CD8-positive, alpha-beta memory T cell (primary cell): ENCODE results near the gene SORCS1. TPM values are rescaled to one million over a fixed set of nuclear protein-coding genes. Genes with fewer than 3 reads are reported as not detected.

Source experiments
- CTCF ChIA-PET: fragments of 350-600 bp; sonication (Branson Sonifier 250); formaldehyde crosslinking; loops from one replicate; lab custom pipeline; 2021; ENCODE audit warnings: antibody characterized with exemption; lab: Charles Lee
- POLR2A ChIA-PET: fragments of 350-600 bp; sonication (Branson Sonifier 250); formaldehyde crosslinking; loops from one replicate; lab custom pipeline; 2021; ENCODE audit warnings: antibody characterized with exemption; lab: Charles Lee
- DNase-seq, 5 donors: peaks; one replicate each; pipeline versions ENCODE4 v3.0.0 to v3.0.0-alpha.2; 2020 to 2022; ENCODE audit warnings: mixed read lengths in 1 of 5
- H3K27ac ChIP-seq: one replicate; pipeline ENCODE4 v1.7.0; 2013; ENCODE audit warnings: low read depth, mild to moderate bottlenecking, low read length, moderate library complexity
- H3K27me3 ChIP-seq: 2 replicates; pipeline ENCODE4 v1.7.0; 2013; ENCODE audit warnings: low read length, mild to moderate bottlenecking; ENCODE audit not compliant: insufficient read depth, poor library complexity, severe bottlenecking
- H3K36me3 ChIP-seq: 2 replicates; pipeline ENCODE4 v1.7.0; 2013; ENCODE audit warnings: mild to moderate bottlenecking, low read length, moderate library complexity; ENCODE audit not compliant: insufficient read depth
- H3K4me1 ChIP-seq: 2 replicates; pipeline ENCODE4 v1.7.0; 2013; ENCODE audit warnings: mild to moderate bottlenecking, low read length, moderate library complexity; ENCODE audit not compliant: insufficient read depth
- H3K4me3 ChIP-seq: 2 replicates; pipeline ENCODE4 v1.7.0; 2013; ENCODE audit warnings: mild to moderate bottlenecking, low read length
- H3K9me3 ChIP-seq: 2 replicates; pipeline ENCODE4 v1.7.0; 2013; ENCODE audit warnings: mild to moderate bottlenecking, low read length
- H3K27ac Mint-ChIP-seq, 8 donors: one replicate each; pipeline ENCODE4 v1.8.0; 2020 to 2021; ENCODE audit warnings: mixed read lengths in 8 of 8, mild to moderate bottlenecking in 6 of 8, inconsistent platforms in 3 of 8, moderate library complexity in 3 of 8
- H3K27me3 Mint-ChIP-seq, 2 donors: one replicate each; pipeline ENCODE4 v1.8.0; 2020 to 2021; ENCODE audit warnings: mixed read lengths in 2 of 2, mild to moderate bottlenecking in 1 of 2, moderate library complexity in 1 of 2
- H3K36me3 Mint-ChIP-seq, 3 donors: one replicate each; pipeline ENCODE4 v1.8.0; 2020 to 2021; ENCODE audit warnings: mixed read lengths in 3 of 3, inconsistent platforms in 1 of 3, mild to moderate bottlenecking in 1 of 3
- H3K4me1 Mint-ChIP-seq, 3 donors: one replicate each; pipeline ENCODE4 v1.8.0; 2020 to 2021; ENCODE audit warnings: mixed read lengths in 3 of 3, inconsistent platforms in 1 of 3, mild to moderate bottlenecking in 1 of 3
- H3K4me3 Mint-ChIP-seq, 7 donors: one replicate each; pipeline ENCODE4 v1.8.0; 2020 to 2021; ENCODE audit warnings: mixed read lengths in 7 of 7, mild to moderate bottlenecking in 6 of 7, moderate library complexity in 4 of 7, inconsistent platforms in 2 of 7
- H3K9me3 Mint-ChIP-seq, 5 donors: one replicate each; pipeline ENCODE4 v1.8.0; 2020 to 2022; ENCODE audit warnings: mixed read lengths in 5 of 5, mild to moderate bottlenecking in 3 of 5, moderate library complexity in 2 of 5, inconsistent platforms in 1 of 5
- polyA plus RNA-seq: library from polyadenylated mRNA; unstranded; fragments of 300-500 nt; fragmentation: Illumina TruSeq; gene quantifications from one replicate; pipeline ENCODE4 v1.2.3, GENCODE V29; 2021
- total RNA-seq, 2 experiments: library from RNA; stranded (reverse); gene quantifications; one replicate each; pipeline ENCODE4 v1.2.3, GENCODE V29; 2021

The SORCS1 gene
- total and polyA plus RNA-seq, 3 experiments from 2014 or later: not detected

- no peaks in the 10 kb centered on the region for H3K9me3 ChIP-seq
- Mint-ChIP-seq H3K4me3 (no peak overlapping the region), H3K27me3 (peaks cover 0 to 2% of the 10 kb centered on the region in 2 donors), H3K4me1 (no peaks in the 10 kb centered on the region), H3K9me3 (peaks cover 4 to 16% (median 5%) of the 10 kb centered on the region in 5 donors), H3K36me3 (no peaks in the 10 kb centered on the region), H3K27ac (no peak overlapping the region)
- no peak overlapping the region for H3K27ac ChIP-seq
- no peak overlapping the region for H3K4me3 ChIP-seq
- no peaks in the 10 kb centered on the region for H3K4me1 ChIP-seq
- H3K36me3 ChIP-seq: no peaks in the 10 kb centered on the region
- H3K27me3 ChIP-seq: no peaks in the 10 kb centered on the region
- DNase-seq: no peak
- ChIA-PET CTCF (no interaction called here), POLR2A (no interaction called here)
Observed at GRCh38 chr10:106728232-106728631, 436.3 kb downstream of the SORCS1 start.

GRCh38 chr10:106727170-106727569 is 437.3 kb downstream of the SORCS1 start:
- H3K4me3 ChIP-seq: no peak overlapping the region
- no peak for DNase-seq
- ChIA-PET POLR2A (no interaction called here), CTCF (no interaction called here)
- no peak overlapping the region for H3K4me3 Mint-ChIP-seq
- no peaks in the 10 kb centered on the region for H3K27me3 ChIP-seq
- H3K27ac ChIP-seq: no peak overlapping the region
- H3K9me3 ChIP-seq: no peaks in the 10 kb centered on the region
- H3K4me1 ChIP-seq: no peaks in the 10 kb centered on the region
- no peaks in the 10 kb centered on the region for H3K36me3 ChIP-seq
- no peaks in the 10 kb centered on the region for H3K36me3 Mint-ChIP-seq
- H3K27me3 Mint-ChIP-seq: peaks cover 0 to 2% of the 10 kb centered on the region in 2 donors
- H3K9me3 Mint-ChIP-seq: peaks cover 4 to 16% (median 7%) of the 10 kb centered on the region in 5 donors
- no peaks in the 10 kb centered on the region for H3K4me1 Mint-ChIP-seq
- no peak overlapping the region for H3K27ac Mint-ChIP-seq

- ChIA-PET CTCF (no interaction called here), POLR2A (no interaction called here)
- DNase-seq: no peak
- no peak overlapping the region for H3K4me3 ChIP-seq
- no peaks in the 10 kb centered on the region for H3K9me3 ChIP-seq
- peaks cover 0 to 21% (median 11%) of the 10 kb centered on the region in 5 donors for H3K9me3 Mint-ChIP-seq
- no peaks in the 10 kb centered on the region for H3K27me3 Mint-ChIP-seq
- H3K36me3 Mint-ChIP-seq: no peaks in the 10 kb centered on the region
- no peaks in the 10 kb centered on the region for H3K4me1 Mint-ChIP-seq
- no peaks in the 10 kb centered on the region for H3K27me3 ChIP-seq
- no peak overlapping the region for H3K4me3 Mint-ChIP-seq
- no peak overlapping the region for H3K27ac Mint-ChIP-seq
- no peak overlapping the region for H3K27ac ChIP-seq
- H3K36me3 ChIP-seq: no peaks in the 10 kb centered on the region
- no peaks in the 10 kb centered on the region for H3K4me1 ChIP-seq
Observed at GRCh38 chr10:106722524-106722923, 442.0 kb downstream of the SORCS1 start.

GRCh38 chr10:106720683-106721082 is 443.8 kb downstream of the SORCS1 start:
- Mint-ChIP-seq H3K4me1 (no peaks in the 10 kb centered on the region), H3K4me3 (no peak overlapping the region), H3K9me3 (peaks cover 0 to 24% (median 11%) of the 10 kb centered on the region in 5 donors), H3K36me3 (no peaks in the 10 kb centered on the region), H3K27me3 (no peaks in the 10 kb centered on the region), H3K27ac (no peak overlapping the region)
- H3K27me3 ChIP-seq: no peaks in the 10 kb centered on the region
- no peak for DNase-seq
- H3K36me3 ChIP-seq: no peaks in the 10 kb centered on the region
- H3K4me3 ChIP-seq: no peak overlapping the region
- no peaks in the 10 kb centered on the region for H3K4me1 ChIP-seq
- H3K9me3 ChIP-seq: no peaks in the 10 kb centered on the region
- H3K27ac ChIP-seq: no peak overlapping the region
- ChIA-PET CTCF (no interaction called here), POLR2A (no interaction called here)

- Mint-ChIP-seq H3K27ac (no peak overlapping the region), H3K36me3 (no peaks in the 10 kb centered on the region), H3K9me3 (peaks cover 0 to 20% (median 11%) of the 10 kb centered on the region in 5 donors), H3K4me3 (no peak overlapping the region), H3K27me3 (no peaks in the 10 kb centered on the region), H3K4me1 (no peaks in the 10 kb centered on the region)
- Histone ChIP-seq H3K36me3 (no peaks in the 10 kb centered on the region), H3K9me3 (no peaks in the 10 kb centered on the region), H3K27ac (no peak overlapping the region), H3K4me1 (no peaks in the 10 kb centered on the region), H3K4me3 (no peak overlapping the region), H3K27me3 (no peaks in the 10 kb centered on the region)
- ChIA-PET POLR2A (no interaction called here), CTCF (no interaction called here)
- DNase-seq: no peak
Observed at GRCh38 chr10:106716381-106716780, 448.1 kb downstream of the SORCS1 start.

- peaks cover 0 to 12% (median 10%) of the 10 kb centered on the region in 5 donors for H3K9me3 Mint-ChIP-seq
- Histone ChIP-seq H3K9me3 (no peaks in the 10 kb centered on the region), H3K4me1 (no peaks in the 10 kb centered on the region), H3K27ac (no peak overlapping the region), H3K27me3 (no peaks in the 10 kb centered on the region), H3K36me3 (no peaks in the 10 kb centered on the region), H3K4me3 (no peak overlapping the region)
- no peaks in the 10 kb centered on the region for H3K27me3 Mint-ChIP-seq
- POLR2A ChIA-PET: no interaction called here
- H3K4me1 Mint-ChIP-seq: no peaks in the 10 kb centered on the region
- H3K36me3 Mint-ChIP-seq: no peaks in the 10 kb centered on the region
- H3K4me3 Mint-ChIP-seq: no peak overlapping the region
- no peak for DNase-seq
- CTCF ChIA-PET: no interaction called here
- no peak overlapping the region for H3K27ac Mint-ChIP-seq
Observed at GRCh38 chr10:106714734-106715555, 449.6 kb downstream of the SORCS1 start.

- Histone ChIP-seq H3K27ac (no peak overlapping the region), H3K9me3 (no peaks in the 10 kb centered on the region), H3K4me3 (no peak overlapping the region), H3K36me3 (no peaks in the 10 kb centered on the region), H3K27me3 (no peaks in the 10 kb centered on the region), H3K4me1 (no peaks in the 10 kb centered on the region)
- no peak for DNase-seq
- Mint-ChIP-seq H3K27ac (no peak overlapping the region), H3K9me3 (peaks cover 1 to 7% (median 5%) of the 10 kb centered on the region in 5 donors), H3K4me1 (no peaks in the 10 kb centered on the region), H3K36me3 (no peaks in the 10 kb centered on the region), H3K27me3 (no peaks in the 10 kb centered on the region), H3K4me3 (no peak overlapping the region)
- ChIA-PET CTCF (no interaction called here), POLR2A (no interaction called here)
Observed at GRCh38 chr10:106713846-106714245, 450.7 kb downstream of the SORCS1 start.

- H3K27ac Mint-ChIP-seq: no peak overlapping the region
- H3K36me3 ChIP-seq: no peaks in the 10 kb centered on the region
- no peak overlapping the region for H3K27ac ChIP-seq
- POLR2A ChIA-PET: no interaction called here
- H3K36me3 Mint-ChIP-seq: no peaks in the 10 kb centered on the region
- DNase-seq: no peak
- CTCF ChIA-PET: no interaction called here
- H3K9me3 ChIP-seq: no peaks in the 10 kb centered on the region
- H3K4me1 ChIP-seq: no peaks in the 10 kb centered on the region
- no peaks in the 10 kb centered on the region for H3K27me3 ChIP-seq
- no peak overlapping the region for H3K4me3 Mint-ChIP-seq
- no peak overlapping the region for H3K4me3 ChIP-seq
- H3K27me3 Mint-ChIP-seq: no peaks in the 10 kb centered on the region
- H3K4me1 Mint-ChIP-seq: no peaks in the 10 kb centered on the region
- peaks cover 1 to 7% (median 5%) of the 10 kb centered on the region in 5 donors for H3K9me3 Mint-ChIP-seq
Observed at GRCh38 chr10:106712988-106713387, 451.5 kb downstream of the SORCS1 start.
